NCI-H2227 (cell line): ENCODE measurements around the gene SF3B2.
"Not testable (repeated sequence)": the region's sequence is repeated elsewhere in the genome, so short reads cannot be mapped to it uniquely, and the experiment has no call there.

Experiments
- DNase-seq: peaks from one replicate; lab custom pipeline; 2025; ENCODE audit not compliant: unreplicated experiment; lab: John Stamatoyannopoulos, UW

SF3B2 gene

DNA sequence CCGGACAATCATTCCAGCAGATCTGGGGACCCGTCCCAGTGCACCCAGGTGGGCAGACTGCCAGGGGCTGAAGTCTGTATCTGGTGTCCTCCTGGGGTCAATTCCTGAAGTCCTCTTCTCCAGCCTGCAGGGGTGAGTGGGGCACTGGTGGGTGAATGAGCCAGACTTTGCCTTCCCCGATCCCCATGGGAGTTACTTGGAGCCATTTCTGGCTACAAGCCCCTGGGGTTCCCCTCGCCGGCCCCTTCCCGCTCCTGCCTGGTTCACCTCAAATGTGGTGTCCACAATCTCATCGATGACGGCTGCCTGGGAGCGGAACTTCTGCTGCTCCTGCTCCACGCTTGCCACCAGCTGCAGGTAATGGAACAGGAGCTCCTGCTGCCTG lies 35.4 kb upstream of the SF3B2 start:
- DNase-seq, result no peak

DNA sequence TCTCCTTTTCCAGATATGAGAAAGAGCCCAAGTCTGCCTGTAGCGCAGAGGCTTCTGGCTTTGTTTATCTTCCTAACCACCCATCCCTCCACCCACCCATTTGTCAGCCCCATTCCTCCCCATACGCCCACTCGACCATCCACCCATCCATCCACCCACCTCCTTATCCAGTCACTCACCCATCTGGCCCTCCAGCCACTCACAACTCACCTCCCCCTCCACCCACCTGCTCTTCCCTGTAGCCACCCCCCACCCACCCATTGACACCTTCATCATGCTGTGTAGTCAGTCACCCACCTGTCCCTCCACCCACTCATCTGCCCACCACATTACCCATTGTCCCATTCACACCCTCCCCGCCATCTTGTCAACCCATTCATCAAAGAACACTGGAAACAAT lies 34.8 kb upstream of the SF3B2 start:
- DNase-seq, result no peak

DNA sequence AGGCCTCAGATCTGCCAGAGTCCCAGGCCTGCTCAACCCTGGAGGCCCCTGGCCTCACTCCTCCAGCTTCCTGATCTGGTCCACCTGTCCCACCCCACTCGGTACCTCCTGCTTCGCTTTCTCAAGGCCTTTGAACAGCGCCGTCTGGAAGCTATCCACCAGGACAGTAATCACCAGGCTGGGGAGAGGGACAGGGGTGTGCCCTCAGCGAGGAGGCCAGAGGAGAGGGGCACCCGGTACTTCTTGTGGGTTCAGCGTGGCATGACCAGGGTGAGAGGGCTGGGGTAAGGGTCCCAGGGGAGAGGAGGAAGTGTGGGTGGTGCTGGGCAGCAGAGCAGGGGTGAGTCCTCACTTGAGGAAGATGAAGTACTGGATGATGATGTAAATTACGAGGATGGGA lies 32.0 kb upstream of the SF3B2 start:
- DNase-seq, result no peak

DNA sequence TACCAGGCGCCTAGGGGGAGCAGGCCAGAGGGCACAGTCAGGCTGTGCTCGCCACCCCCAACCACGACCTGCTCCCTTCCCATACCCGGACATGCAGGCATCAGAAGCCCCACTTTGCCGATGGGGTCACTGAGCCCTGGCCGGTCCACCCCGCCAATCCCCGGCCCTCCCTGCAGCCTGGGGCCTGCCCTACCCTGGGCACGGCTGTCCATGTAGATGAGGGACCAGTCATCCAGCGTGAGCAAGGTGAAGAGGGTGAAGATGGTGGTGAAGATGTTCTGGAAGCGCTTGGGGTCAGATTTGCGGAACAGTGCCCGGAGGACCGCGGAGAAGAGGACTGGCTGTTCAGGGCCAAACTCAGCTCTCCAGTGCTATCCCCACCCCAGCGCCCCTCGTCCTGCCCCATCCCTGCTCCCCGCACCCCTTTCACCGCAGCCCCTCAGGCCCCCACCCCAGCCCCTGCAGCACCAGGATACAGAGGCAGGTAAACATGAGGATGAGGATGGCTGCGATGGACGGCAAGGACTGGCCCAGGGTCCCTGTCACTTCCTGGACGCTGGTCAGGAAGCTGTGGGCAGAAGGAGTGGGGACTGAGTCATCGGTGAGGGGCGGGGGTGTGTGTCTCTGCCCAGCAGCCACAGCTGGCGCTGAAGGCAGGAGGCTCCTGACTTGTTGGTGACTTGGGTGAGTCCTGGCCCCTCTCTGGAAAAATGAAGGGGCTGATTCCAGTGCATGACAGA lies 31.4 kb upstream of the SF3B2 start:
- DNase-seq, result no peak

DNA sequence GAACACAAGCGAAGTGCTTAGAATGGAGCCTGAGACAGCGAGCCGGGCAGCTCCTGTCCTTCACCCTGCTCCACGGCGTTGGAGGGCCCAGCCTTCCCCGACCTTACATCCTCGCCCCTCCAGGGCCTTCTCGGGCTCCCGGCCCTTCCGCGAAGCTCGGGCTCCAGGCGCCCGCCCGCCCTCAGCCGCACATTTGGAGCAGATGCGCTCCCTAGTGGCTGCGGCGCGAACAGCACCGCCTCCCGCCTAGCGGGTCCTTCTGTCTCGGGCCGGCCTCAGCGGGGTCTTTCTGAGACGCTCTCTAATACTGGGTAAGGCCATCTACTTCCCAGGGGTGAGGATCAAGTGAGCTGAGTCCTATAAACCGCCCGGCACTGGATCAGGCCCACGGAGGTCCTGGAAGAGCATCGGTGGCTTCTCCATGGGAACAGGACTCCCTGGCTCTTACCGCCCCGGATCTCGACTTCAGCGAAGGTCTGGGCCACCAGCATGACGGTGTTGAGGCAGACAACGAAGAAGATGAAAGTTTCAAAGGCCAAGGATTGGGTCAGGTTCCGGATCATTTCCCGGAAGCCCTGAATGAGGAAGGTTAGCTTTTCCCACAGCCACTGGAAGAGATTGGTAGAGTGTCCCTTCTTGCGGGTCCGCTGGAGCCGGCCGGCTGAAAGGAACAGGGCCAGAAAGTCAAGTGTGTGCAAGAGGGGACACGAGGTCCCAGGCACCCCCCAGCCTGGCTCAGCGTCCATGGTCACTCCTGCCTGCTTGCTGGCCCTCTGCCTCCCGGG lies 29.6 kb upstream of the SF3B2 start:
- DNase-seq, result peak; percentile 87

DNA sequence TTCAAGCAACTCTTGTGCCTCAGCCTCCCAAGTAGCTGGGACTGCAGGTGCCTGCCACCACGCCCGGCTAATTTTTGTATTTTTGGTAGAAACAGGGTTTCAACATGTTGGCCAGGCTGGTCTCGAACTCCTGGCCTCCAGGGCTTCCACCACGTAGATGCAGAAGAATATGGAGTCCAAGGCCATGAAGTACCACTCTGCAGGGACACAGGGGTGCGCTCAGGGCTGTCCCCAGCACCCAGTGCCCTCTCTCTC lies 29.1 kb upstream of the SF3B2 start:
- not testable (repeated sequence) for DNase-seq

DNA sequence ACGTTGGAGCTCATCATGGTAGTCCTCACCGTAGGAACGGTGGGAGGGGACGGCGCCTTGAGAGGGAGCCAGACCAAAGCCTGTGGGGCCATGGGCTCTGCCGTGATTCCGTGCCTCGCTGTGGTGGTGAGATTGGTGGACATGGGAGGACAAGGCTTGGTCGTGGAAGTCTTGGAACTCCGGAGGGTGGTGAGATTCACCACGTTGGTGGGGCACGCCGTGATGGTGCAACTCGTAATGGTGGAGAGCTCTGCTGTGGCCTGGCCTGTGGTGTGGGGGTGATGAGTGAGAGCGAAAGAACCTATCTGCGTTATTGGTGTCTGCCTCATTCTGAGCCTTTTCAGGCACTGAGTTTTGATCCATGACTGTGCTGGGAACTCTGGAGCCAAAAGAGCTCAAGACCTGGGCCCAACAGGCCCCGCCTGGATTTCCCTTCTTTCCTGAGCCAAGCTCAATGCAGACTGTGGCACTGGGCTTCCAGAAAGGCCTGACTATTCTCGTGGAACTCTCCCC lies 26.1 kb upstream of the SF3B2 start, which contains the start of gene CATSPER1:
CATSPER1 (minus strand) TSS at position 463 of the 513 bp plus-strand sequence; CDS start at position 363, 100 bp downstream.
- no peak for DNase-seq

DNA sequence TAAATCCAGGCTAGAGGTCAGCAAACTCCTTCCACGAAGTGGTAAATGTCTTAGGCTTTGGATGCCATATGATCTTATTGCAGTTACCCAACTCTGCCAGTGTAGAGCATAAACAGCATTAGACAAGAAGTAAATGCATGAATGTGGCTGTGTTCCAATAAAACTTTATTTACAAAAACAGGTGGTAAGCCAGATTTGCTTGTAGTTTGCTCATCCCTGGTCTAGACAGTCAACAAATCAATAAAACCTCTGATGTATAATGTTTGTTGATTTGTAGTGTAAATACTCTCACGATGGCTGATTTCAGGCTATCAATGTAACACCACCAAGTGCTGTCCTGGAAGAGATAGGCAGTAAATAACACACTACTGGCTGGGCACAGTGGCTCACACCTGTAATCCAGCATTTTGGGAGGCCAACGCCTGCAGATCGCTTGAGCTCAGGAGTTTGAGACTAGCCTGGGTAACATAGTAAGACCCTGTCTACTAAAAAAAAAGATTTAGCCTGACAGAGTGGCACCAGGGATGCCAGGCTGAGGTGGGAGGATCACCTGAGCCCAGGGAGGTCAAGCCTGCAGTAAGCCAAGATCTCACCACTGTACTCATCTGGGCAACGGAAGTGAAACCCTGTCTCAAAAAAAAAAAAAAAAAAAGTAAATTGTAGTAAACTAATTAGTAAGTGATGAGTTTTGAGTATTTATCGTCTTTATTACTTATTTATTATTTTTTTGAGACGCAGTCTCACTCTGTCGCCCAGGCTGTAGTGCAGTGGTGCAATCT lies 19.0 kb upstream of the SF3B2 start:
- DNase-seq, result no peak

DNA sequence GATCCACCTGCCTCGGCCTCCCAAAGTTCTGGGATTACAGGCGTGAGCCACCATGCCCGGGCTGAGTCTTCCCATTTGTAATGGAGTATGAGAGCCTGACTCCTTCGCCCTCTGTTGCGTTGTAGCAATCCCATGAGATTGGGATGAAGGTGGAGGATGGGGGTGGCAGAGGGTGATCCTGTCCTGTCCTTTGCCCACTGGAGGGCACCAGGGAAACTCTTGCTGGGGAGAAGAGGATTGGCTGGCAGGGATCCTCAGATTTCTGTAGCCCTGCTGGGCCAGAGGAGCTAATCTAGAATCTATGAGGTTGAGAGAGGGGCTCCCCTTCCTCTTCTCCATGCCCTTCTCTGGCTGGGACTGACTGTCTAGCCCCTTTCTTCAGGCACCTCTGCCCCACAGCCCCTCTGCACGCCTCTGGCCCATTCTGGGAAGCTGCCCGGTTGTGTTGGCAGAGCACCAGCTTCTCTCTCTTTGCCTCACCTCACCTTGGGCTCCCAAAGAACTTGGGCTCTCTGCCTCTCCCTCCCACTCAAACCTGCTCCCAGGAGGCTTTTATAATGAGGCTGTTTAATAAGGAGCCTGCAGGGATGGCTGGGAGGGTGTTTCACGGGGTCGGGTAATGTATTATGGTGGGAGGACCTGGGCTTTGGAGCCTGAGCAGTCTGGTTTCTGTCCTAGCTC lies 16.4 kb upstream of the SF3B2 start:
- DNase-seq, result no peak

DNA sequence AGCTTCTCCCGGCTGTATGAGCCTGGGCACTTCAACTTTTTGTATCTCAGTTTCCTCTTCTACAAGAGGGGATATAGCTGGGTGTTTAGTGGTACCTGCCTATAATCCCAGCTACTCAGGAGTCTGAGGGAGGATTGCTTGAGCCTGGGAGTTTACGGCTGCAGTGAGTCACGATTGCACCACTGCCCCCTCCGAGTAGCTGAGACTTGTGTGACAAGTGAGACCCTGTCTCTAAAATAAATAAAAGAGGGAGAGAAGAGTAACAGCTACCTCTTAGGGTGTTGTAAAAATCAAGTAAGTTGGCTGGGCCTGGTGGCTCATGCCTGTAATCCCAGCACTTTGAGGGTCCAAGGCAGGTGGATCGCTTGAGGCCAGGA lies 15.8 kb upstream of the SF3B2 start:
- no peak for DNase-seq

DNA sequence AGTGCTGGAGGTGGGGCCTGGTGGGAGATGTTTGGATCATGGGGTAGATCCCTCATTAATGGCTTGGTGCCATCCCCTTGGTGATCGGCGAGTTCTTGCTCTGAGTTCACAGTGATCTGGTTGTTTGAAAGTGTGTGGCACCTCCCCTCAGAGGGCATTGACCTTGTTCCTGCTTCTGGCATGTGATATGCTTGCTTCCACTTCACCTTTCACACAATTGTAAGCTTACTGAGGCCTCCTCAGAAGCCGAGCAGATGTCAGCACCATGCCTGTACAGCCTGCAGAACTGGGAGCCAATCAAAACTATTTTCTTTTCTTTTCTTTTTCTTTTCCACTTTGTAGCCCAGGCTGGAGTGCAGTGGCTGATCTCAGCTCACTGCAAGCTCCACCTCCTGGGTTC lies 14.8 kb upstream of the SF3B2 start:
- no peak for DNase-seq

DNA sequence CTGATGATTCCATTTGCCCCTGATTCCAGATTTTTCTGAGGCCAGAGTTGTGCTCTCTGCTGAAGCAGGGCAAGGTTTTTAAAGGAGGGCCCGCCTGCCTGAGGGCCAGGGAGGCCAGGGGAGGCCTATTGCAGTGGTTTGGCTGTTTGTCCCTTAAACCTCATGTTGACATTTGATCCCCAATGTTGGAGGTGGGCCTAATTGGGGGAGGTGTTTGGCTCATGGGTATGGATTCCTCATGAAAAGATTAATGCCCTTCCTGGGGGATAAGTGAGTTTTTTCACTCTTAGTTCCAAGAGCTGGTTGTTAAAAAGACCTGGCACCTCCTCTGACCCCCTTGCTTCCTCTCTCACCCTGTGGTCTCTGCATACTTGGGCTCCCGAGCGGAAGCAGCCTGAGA lies 12.4 kb upstream of the SF3B2 start:
- DNase-seq, result no peak

DNA sequence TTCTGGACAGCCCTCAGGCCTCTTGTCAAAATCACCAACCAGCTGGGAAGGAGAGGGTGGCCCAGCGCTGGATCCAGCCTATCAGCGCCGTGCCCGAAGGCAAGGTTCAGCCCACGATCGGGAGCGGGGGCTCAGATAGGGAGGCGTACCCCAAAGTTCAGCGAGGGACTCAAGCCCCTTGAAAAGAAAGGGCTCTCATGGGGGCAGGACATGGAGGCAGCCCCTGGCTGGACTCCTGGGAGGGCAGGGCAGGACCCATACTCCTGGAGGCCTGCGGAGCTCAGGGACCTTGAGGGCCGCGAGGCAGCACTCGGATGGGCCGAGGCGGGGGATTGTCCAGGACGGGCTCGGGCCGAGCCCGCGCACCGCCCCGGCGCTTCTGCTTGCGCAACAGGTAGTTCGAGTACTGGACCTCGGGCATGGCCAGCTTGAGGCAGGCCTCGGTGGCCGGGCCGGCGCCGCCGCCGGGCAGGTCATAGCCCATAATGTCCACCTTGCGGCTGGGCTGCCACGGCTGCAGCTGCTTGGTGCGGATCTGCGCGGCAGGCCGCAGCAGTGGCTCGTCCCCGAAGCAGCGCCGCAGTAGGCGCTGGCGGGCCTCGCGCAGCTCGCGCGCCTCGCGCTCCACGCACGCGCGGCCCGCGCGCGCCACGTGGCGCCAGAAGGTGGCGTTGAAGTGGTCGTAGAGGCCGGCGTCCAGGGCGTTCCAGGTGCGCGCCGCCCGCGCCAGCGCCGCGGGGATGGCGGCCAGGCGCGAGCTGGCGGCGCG lies 9.8 kb upstream of the SF3B2 start:
- DNase-seq, result no peak

DNA sequence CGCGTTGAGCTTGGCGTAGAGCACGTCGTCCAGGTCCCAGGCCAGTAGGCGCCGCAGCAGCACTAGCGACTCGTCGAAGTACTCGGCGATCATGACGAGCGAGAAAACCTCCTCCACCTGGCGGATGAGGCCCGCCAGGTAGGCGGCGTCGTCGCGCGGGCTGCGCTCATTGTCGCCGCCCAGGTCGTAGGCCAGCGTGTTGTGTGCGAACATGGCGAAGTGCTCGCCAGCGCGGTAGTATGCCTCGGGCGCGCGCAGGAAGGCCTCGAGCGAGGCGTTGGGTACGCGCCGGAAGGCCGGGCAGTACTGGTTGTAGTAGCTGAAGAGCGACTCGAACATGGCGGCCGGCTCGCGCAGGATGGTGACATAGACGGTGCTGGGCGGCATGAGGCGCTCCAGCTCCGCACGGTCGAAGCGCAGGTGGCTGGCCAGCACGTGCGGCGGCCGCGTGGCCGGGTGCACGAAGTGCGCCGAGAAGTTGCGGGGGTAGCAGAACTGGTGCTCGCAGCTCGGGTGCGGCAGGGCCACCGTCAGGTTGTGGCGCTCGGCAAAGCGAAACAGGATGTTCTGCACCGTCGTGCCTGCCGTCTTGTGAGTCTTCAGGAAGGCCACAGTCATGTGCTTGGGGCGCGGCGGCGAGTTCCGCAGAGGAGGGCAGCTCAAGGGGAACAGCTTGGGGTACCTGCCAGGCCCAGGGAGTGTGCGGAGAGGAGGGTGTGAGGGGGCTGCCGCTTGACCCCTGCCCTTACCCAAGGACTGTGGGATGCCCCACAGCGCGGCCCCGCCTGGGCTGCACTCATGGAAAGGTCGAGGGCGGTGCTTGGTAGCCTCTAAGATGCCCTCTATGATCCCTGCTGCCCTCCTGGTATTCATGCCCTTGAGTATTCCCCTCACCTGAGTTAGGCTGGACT lies 8.9 kb upstream of the SF3B2 start:
- no peak for DNase-seq

DNA sequence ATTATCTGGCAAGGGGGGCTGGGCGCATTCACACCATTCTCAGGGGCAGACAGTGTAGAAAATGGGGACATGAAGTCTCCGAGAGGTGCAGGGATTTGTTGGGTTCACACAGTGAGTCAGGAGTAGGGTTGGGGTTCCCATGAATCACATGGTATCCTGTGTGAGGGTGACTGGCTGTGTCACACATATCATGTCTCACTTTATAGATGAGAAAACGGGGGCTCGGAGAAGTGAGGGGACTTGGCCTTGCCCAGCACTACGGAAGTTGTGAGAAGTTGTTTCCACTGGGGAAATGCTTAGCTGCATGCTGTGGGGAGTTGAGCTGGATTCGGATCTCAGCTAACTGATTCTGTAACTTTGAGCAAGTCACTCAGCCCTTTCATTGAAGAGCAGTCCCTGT lies 7.4 kb upstream of the SF3B2 start:
- DNase-seq, result no peak

DNA sequence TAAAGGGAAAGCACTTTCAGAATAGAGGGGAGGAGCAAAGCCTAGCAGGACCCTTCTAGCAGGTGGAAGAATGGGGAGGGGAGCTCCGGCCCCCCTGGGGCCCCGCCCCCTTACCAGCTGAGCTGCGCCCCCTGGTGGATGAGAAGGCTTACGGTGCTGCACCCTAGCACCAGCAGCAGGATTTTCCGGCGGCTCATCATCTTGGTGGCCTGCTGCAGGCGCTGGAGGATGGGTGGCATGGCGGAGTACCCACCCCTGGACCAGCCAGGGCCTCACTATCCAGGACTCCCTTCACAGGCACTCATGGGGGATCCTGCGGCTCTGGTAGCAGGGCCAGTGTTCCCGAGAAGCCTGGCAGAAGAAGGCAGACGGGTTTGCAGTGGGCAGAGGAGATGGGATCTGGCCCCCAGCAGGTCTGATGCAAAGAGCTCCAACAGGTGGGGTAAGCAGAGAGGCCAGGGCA lies 7.0 kb upstream of the SF3B2 start:
- DNase-seq, result peak; percentile 76

DNA sequence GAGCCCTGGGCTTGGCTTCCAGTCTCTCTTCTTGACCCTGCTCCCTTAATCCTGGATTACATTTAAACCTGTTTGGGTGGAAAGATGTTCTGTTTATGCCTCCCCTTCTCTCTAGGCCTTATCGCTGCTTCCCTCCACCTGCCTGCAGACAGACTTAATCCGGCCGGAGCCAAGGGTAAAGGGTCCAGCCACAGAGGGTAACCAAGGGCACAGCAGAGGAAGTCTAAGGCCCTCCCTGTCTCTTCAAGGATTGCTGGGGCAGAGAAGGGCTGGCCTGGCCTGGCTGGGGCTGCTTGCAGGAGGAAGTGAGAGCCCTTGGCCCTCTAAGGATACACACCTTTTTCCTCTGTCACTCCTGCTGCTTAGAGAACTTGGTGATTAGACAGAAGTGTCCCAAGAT lies 5.3 kb upstream of the SF3B2 start:
- no peak for DNase-seq

DNA sequence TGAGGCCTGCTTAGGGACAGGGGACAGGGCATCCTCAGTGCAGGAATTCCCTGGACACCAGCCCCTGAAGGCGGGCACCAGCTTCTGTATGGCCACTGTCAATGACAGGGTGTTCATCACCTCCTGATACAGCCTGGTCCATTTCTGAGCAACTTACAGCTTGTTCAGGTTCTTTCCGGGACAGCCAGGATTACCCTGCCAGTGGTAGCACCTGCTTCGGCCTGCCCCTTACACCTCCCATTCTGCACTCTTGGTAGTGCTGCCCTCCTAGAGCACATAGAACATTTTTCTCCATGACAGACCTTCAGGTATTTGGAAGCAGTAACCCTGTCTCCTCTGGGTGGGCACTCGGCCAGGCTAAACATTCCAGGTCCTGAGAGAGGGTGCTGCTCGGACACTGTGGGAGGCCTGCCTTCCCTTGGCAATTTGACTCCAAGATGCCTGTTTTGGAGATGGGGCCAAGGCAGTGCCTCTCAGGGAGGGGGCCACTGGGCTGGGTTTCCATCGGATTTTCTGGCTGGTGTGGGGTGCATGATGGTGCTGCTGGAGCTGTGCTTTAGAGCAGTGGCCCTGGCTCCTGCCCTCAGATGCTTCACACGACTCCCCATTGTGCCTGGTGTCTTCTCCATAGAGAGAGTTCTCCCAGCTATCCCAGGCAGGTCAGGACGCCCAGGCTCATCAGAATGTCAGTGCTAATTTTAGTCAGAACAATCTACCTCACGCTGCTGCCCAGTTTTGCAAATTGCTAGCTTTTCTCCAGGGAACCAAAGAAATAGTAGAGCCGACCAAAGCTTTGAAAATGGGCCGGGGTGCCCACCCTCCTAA lies 4.4 kb upstream of the SF3B2 start:
- no peak for DNase-seq
